Loucy (cell line): Measurements from ENCODE around the gene TMEM132D.

Experiments
- EZH2phosphoT487 ChIP-seq: fragments of 200-600 bp; IDR thresholded peaks from 2 replicates; pipeline ENCODE4 v1.6.1; 2018; ENCODE audit warnings: antibody characterized with exemption, mild to moderate bottlenecking, moderate library complexity, borderline replicate concordance
- TF ChIP-seq, protein P1 (sequence below): fragments of 200-600 bp; sonication (generic); conservative IDR thresholded peaks from 2 replicates; pipeline ENCODE4 v1.5.1; 2014; ENCODE audit warnings: mild to moderate bottlenecking, antibody characterized with exemption, low read length

GRCh38 chr12:129394177-129394825 is 509.5 kb downstream of the TMEM132D start:
- TF ChIP-seq, protein P1, sequence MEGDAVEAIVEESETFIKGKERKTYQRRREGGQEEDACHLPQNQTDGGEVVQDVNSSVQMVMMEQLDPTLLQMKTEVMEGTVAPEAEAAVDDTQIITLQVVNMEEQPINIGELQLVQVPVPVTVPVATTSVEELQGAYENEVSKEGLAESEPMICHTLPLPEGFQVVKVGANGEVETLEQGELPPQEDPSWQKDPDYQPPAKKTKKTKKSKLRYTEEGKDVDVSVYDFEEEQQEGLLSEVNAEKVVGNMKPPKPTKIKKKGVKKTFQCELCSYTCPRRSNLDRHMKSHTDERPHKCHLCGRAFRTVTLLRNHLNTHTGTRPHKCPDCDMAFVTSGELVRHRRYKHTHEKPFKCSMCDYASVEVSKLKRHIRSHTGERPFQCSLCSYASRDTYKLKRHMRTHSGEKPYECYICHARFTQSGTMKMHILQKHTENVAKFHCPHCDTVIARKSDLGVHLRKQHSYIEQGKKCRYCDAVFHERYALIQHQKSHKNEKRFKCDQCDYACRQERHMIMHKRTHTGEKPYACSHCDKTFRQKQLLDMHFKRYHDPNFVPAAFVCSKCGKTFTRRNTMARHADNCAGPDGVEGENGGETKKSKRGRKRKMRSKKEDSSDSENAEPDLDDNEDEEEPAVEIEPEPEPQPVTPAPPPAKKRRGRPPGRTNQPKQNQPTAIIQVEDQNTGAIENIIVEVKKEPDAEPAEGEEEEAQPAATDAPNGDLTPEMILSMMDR: no peak
- TF ChIP-seq EZH2phosphoT487: no peak
